Head of caudate nucleus (tissue), 42 donors: ENCODE measurements around the gene HLF.

Experiments used
- DNase-seq, 42 donors: peaks; one replicate each; pipeline versions ENCODE4 v3.0.0 to v3.0.0-alpha.2; 2020 to 2021; ENCODE audit warnings: mixed read lengths in 7 of 42
- intact Hi-C: fragments of 100-400 bp; cut with DNase I; formaldehyde crosslinking; loops from one replicate; pipeline ENCODE4 v1.15.0; 2022

Gene HLF

DNA sequence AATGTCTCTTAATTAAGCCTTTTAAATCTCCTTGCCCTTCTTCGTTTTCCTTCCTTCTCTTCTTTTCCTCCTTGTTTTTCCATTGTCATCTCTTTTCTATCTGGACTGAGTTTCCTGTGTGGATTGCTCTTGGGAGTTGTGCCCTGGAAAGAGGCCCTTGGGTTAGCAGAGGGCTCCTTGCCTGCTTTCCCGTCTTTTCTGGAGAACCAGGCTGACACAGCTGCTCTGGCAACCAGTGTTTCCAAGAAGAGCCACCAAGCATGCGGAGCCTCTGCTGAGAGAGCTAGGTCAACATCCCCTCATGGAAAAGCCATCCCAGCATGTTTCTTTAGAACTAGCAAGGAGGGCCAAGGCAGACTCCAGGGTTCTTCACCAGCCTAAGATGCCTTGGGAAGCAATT is 75.4 kb downstream of the HLF start:
- DNase-seq: no peak
- intact Hi-C loops: loop anchor here (10.0 kb wide), 1 partner anchor 345 kb away; no protein-coding TSS in a partner anchor

DNA sequence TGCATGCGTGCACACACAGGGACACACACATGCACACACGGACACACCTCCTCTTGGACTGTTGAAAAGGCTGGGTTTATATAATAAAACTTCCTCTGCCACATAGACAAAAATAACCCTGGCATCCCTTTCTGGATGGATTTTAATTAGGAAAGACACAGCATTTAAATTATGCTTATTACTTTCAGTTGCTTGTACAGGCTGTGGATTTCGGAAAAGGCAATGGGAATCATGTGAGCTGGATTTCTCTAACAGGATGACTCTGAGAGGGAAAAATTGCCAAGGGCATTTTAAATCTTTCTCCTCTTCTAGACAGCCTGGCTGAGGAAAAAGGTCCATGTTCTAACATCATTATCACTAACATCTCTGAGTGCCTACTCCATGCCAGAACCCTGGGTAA is 75.9 kb downstream of the HLF start:
- no peak for DNase-seq
- intact Hi-C loops: loop anchor here (10.0 kb wide), 1 partner anchor 346 kb away; no protein-coding TSS in a partner anchor

DNA sequence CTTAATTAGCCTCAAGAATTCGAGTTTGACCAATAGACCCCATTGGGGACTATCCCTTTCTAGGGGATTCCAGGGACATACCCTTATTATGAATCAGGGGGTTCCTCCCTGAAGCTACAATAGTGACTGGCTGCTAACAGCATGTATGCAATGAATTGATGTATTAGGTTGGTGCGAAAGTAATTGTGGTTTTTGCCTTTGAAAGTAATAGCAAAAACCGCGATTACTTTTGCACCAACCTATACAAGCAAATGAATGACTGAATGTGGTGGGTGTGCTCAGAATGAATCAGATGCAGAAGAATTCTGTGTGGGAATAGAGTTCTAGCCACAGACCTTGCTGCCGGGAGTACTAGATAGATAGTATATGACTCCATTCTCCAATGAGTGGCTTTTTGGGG is 76.7 kb downstream of the HLF start:
- peak in 11 of 42 donors; percentile 14 to 68 (median 24) for DNase-seq
- intact Hi-C loops: loop anchor here (10.0 kb wide), 1 partner anchor 347 kb away; no protein-coding TSS in a partner anchor

DNA sequence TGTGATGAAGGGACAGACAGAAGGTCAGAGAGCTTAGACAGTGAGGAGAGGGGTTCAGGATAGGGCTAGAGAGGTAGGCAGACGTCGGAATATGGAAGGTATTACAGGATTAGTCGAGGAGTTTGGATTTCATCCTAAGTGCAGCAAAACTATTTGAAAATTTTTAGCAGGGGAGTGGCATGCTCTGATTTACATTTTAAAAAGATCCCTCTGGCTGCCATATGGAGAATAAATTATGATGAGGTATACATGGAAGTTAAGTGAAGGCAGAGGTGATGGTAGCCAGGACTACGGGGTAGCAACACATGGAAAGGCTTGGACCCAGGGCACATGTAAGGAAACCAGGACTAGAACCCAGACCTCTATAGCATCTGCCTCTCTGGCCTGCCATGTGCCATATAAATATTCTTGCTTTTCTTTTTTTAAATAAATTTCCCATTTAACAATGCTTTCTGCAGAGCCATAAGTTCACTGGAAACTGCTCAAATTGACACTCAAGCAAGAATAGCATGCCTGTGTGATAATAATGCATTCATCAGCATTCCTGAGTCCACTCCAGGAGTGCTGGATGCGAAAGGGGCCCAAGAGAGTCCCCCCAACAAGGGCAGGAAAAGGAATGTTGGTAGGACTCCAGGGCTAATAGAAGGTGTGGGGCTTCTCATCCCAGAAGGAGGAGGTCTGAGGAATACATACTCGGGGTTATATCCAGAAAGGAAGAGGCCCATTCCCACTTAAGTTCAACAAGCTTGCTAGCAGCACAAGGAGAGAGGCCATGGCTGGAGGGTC is 78.2 kb downstream of the HLF start:
- intact Hi-C loops: loop anchor here (10.0 kb wide), 1 partner anchor 348 kb away; no protein-coding TSS in a partner anchor
- DNase-seq: no peak

DNA sequence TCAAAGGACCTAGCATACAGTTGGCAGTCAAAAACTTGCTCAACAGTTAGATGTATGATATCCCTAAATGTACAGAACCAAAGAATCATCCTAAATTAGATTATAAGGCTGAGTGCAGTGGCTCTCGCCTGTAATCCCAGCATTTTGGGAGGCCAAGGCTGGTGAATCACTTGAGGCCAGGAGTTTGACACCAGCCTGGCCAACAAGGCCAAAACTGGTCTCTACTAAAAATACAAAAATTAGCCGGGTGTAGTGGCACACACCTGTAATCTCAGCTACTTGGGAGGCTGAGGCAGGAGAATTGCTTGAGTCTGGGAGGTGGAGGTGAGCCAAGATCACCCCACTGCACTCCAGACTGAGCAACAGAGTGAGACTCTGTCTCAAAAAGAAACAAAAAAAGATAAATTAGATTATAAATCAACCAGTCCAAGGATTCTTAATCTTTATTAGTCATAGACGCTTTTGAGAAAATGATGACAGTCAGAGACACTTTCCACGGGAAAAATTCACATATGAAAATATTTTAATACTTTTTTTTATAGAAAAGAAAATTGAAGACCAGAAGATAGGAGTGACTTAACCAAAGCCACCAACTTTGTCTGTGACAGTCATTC is 79.2 kb downstream of the HLF start:
- DNase-seq: no peak
- intact Hi-C loops: loop anchor here (10.0 kb wide), 1 partner anchor 349 kb away; no protein-coding TSS in a partner anchor

DNA sequence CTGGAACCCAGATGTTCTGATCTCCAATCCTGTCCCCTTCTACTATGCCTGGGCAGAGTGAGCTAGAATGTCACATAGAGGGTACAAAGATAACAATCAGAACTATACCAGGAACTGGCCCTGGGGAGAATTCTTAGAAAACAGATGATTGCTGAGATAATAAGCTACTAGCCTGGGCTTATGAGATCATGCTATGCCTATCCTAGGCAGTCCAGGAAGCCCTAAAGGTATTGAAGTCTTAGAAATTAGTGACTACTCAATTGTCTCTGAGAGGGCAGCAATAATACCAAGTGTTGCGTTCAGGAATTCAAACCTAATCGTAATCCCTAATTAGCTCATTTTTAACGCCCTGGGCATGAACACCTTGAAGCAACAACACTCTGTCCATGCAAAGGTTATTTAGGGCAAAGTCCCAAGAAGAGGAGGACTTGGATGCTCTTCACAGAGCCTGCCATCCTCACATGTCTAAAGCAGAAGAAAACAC is 79.8 kb downstream of the HLF start:
- no peak for DNase-seq
- intact Hi-C loops: loop anchor here (10.0 kb wide), 1 partner anchor 350 kb away; no protein-coding TSS in a partner anchor

DNA sequence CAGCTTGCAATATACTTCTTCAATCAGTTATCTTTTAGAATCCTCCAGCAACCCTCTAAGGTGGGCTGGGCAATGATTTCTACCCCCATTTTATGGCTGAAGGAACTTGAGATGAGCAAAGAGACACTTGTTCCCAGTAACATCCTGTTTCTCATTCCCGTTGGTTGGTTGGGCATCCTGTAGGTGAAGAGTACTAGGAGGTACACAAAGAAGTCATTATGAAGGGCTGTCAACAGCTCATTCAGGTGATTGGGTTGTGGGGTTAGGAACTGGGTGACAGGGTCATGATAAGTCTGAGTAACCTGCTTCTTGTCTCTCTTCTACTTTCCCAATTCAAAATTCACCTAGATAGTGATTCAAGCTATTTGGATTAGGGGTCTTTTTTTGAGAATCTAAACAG is 80.4 kb downstream of the HLF start:
- DNase-seq: no peak
- intact Hi-C loops: loop anchor here (10.0 kb wide), 1 partner anchor 350 kb away; no protein-coding TSS in a partner anchor

DNA sequence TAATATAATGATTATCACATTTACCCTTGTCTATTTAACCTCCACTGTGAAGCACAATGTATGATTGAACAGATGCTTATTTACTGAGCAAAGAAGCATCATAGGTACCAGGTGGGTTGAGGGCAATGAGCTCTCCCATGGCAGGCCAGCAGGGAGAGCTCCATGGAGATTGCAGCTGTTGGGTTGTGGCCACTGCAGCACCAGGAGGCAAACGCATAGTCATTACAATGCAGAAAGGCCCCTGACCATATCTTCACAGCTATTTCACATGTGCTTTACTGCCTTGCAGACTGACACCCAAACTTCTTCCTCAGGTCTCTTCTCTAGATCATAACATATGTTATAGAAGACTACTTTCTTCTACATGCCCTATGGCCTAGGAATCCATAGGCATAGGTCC is 81.9 kb downstream of the HLF start:
- no peak for DNase-seq

DNA sequence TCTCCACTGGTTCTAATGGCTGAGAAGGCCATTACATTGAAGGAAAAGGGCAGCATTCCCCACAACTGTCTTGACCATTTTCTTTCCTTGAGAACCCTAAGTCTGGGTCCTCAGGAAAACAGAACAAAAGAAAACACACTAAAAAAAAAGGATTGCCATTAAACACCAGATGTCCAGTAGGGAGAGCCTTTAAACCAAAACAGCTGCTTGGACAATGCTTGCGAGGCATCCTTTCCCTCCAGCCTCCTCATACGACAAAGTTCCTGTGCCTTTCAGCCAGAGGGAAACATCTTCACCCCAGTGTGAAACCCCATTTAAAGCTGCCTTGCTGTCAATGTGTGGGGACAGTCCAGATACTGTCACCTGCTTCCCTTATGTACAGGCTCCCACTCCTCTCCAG is 82.6 kb downstream of the HLF start:
- intact Hi-C loops: loop anchor here (10.0 kb wide), 1 partner anchor 353 kb away; no protein-coding TSS in a partner anchor

More for the DNA sequence above, 81.9 kb downstream of the HLF start:
- intact Hi-C loops: loop anchor here (10.0 kb wide), 1 partner anchor 352 kb away; no protein-coding TSS in a partner anchor

DNA sequence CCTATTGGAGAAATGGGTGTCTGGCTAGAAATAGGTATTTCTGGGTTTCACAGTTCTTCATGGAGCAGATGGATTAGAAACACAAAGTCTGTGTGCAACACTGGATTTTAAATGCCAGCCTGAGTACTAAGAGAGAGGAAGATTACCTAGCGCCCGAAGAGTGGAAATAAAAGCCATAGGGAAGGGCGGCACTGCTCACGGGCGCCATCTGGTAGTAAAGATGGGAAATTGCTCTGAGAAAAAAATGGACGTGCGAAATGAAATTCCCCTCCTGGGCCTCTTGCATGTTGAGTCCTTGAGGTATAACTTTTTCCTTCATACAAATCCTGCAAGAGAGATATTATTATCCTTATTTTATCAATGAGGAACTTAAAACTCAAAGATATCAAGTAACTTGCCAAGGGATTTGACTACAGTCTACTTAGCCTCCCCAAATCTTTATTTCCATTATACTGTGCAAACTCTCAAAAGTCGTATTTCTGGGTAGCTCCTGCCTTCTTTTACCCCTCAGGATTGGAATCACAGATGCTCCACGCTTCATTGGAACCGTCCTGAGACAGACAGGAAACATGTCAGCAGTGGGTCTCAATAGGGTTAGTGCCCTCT is 84.1 kb downstream of the HLF start:
- intact Hi-C loops: loop anchor here (10.0 kb wide), 1 partner anchor 354 kb away; no protein-coding TSS in a partner anchor
- peak; percentile 15 to 81 (median 53) for DNase-seq

More for the DNA sequence above, 82.6 kb downstream of the HLF start:
- no peak for DNase-seq

DNA sequence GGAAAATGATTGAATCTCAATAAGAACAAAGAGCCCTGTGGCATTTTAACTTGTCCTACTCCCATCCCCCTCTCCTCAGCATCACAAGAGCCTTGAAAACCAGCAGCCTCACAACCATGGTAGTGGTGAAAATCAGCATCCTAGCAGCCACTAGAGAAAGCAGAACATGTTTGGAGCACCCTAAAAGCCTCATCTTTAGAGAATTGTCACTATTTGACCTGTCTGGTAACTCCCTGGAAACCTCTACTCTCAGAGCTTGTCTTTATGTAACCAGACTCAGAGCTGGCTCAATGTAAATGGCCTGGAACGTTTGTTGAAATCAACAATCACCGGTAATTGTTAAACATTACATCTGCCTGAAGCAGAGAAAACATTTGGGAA is 86.1 kb downstream of the HLF start:
- no peak for DNase-seq
- intact Hi-C loops: no loop called here

DNA sequence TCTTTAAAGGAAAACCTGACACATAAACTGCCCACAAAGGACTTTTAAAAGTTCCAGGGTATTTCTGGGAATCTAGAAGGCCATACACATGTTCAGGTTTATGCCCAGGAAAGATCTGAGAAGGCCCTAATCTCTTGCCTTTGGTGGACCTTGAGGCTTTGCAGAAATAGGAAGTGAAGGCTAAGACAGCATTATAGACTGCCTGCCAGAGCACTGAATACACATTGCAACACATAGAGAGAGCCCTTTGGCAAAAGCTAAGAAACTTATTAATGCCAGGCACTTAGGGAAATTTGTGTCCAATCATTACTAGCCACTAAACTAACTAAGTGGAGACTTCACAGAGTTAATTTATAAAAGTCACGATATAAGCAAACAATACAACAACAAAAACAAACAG is 86.5 kb downstream of the HLF start:
- no peak for DNase-seq
- intact Hi-C loops: no loop called here

DNA sequence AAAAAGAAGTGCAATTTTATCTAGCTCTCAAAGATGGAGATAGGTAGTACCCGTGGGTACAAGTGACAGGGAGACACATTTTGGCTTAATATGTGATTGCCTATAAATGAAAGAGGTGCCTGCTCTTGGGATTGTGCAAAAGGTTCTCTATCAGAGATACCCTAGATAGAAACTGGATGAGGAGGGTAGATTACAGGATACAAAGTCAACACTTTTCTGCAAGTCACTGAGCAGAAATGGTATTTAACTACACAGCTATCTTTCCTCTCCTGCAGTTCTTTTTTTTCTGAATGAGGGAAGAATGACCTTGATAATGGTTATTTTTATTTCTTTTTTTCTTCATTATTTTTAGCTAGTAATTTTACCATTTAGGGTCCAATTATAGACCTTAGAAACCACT is 89.2 kb downstream of the HLF start:
- no peak for DNase-seq
- intact Hi-C loops: no loop called here

DNA sequence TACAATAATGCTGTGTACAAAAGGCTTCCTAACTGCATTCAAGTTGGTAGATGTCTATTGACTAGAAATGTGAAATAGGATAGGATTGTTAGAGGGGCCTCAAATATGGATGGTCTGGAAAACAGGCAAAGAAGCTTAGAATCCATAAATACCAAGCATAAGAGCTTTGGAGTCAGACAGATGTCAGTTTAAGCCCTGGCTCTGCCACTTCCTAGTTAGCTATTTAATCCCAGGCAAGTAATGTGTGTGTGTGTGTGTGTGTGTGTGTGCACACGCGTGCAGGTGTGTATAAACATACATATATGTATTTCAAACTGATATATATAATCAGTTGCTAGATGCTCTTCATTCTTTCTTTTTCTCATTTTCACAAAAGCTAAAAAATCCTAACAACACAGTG is 90.2 kb downstream of the HLF start:
- intact Hi-C loops: no loop called here
- DNase-seq: no peak

DNA sequence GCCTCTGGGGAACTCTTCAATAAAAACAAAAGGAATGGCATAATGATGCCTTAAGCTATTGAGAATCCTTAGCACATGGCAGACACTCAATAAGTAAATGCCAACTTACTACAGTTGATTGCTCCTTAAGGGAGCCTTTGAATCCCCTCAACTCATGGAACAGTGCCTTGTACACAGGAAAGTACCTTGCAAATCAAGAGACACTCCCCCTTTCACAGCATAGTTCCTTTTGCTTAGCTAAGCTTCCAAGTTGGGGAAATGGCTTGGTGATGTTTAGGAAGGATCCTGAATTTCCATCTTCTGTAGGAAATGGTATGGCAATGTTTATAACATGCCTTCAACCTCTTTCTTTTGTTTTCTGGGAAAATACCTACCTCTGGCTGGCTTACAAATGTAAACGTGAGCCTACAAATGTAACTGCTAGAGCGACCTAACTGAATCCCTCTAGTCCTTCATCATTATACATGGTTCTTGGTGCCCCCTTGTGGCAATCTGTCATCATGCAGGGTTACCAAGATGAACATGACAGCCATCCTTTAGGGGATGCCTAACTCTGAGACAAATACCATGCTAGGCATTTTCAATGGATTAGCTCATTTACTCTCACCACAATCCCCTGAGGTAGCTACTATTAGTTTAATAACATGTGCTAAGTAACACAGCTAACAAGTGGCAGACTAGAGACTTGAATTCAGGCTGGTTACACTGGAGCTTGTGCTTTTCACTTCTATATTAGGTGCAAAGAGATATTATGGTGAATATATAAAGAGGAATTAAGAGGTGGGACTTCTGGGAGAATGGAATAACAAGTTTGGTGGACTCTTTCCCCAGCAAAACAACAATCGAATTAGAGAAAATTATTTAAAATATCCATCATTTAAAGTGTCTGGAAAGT is 91.9 kb downstream of the HLF start:
- intact Hi-C loops: no loop called here
- peak; percentile 16 to 92 (median 77) for DNase-seq

DNA sequence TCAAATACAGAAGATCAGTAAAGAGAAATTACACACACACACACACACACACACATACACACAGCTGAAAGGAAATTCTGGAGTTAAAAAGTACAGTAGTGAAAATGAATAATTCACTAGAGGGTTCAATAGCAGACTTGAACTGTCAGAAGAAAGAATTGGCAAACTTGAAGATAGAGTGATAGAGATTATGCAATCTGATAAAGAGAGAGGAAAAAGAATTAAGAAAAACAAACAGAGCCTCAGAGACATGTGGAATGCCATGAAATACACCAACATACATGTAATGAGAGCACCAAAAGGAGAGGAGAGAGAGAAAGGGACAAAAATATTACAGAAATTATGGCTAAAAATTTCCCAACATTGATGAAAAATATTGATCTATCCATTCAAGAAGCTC is 96.2 kb downstream of the HLF start:
- intact Hi-C loops: no loop called here
- DNase-seq: no peak

DNA sequence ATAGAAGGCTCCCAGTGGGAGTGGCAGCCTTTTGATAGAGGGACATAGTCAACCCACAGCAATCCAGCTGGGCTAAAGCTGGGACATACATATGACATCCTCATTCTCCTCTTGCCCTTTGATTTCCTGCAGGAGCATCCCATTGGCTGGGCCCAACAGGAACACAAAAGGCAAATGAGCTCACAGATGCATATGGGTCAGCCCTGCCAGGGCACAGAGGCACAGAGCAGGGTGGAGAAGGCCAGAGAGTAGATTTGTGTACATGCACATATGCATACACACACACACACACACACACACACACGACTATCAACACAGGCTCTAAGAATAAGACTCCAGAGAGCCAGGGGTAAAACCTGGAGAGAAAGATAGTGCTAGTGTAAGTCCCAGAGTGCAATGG is 98.3 kb downstream of the HLF start:
- intact Hi-C loops: no loop called here
- DNase-seq: no peak

DNA sequence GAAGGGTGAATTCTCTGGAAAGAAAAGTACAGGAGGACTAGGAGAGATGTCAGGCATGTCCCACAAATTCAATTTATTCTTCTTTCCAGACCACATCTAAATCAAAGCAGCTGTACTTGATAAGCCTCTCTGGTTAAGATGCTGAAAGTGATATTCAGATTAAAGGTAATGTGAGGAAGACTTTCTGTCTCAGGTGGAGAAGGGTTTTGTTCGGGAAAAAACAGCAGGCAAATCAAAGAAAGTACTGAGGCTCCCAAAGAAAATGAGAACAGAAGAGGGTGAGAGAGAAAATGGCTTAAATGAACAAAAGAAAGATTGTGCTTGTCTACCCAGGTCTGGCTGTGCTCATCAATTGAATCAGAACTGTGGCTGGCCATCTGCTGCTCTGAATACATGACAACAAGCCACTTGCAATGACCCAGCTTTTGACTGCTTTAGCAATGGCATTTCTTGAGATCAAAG is 101.3 kb downstream of the HLF start:
- intact Hi-C loops: no loop called here
- DNase-seq: peak in 18 of 42 donors; percentile 3 to 56 (median 28)

DNA sequence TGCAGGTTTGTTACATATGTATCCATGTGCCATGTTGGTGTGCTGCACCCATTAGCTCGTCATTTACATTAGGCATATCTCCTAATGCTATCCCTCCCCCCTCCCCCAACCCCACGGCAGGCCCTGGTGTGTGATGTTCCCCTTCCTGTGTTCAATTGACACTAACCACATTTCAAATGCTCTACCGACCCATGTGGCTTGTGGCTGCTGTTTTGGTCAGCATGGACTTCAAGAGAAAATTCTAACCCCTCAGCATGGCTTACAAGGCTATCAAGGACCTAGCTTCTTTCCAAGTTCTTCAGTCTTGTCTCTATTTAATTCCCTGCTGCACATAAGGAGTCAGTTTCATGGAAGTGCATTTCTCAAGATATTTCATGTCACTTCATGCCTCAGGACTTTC is 103.9 kb downstream of the HLF start:
- intact Hi-C loops: no loop called here
- no peak for DNase-seq
